A549 (cell line): ENCODE measurements around the gene DAD1. TPM values are rescaled to one million over a fixed set of nuclear protein-coding genes. Genes with fewer than 3 reads are reported as not detected.

Experiments used
- ATAC-seq, 2 experiments: fragments of 200-7000 bp in 1 of 2; fragments of >200 bp in 1 of 2; cut with Nextera tagmentation in 1 of 2; cut with Tn5 transposase in 1 of 2; 3 replicates each; pipeline versions ENCODE4 v1.8.0 to v1.9.1; 2018 to 2020; ENCODE audit warnings: mild to moderate bottlenecking in 1 of 2, moderate library complexity in 1 of 2
- CTCF ChIA-PET: fragments of 300-600 bp; sonication (Branson Sonifier 250); formaldehyde crosslinking; extraction: SDS; loops from one replicate; lab custom pipeline; 2021; ENCODE audit warnings: antibody characterized with exemption, inconsistent platforms; lab: Yijun Ruan, JAX
- POLR2A ChIA-PET: fragments of 350-600 bp; formaldehyde crosslinking; extraction: SDS; loops from one replicate; lab custom pipeline; 2021; ENCODE audit warnings: antibody characterized with exemption, inconsistent platforms; lab: Yijun Ruan, JAX
- DNase-seq, 2 experiments: peaks; one replicate each; pipeline versions ENCODE4 v3.0.0 to v3.0.0-alpha.2; 2011 to 2016; ENCODE audit warnings: low read depth in 1 of 2, low spot score in 1 of 2
- FAIRE-seq: peaks from 2 replicates; lab custom pipeline; 2011; peaks lifted over from hg19 to GRCh38; lab: Jason Lieb, UNC
- H3K27ac ChIP-seq, 2 experiments: fragments of >200 bp; sonication (Bioruptor Twin); formaldehyde crosslinking; 3 replicates each; pipeline ENCODE4 v1.5.1; 2016 to 2017
- H3K4me1 ChIP-seq: fragments of >200 bp; sonication (Bioruptor Twin); formaldehyde crosslinking; 3 replicates; pipeline ENCODE4 v1.6.1; 2016
- H3K4me2 ChIP-seq: fragments of >200 bp; sonication (Bioruptor Twin); formaldehyde crosslinking; 3 replicates; pipeline ENCODE4 v1.6.1; 2016
- H3K4me3 ChIP-seq: fragments of >200 bp; sonication (Bioruptor Twin); formaldehyde crosslinking; 3 replicates; pipeline ENCODE4 v1.5.1; 2016
- H3K9me3 ChIP-seq: fragments of >200 bp; sonication (Bioruptor Twin); formaldehyde crosslinking; 3 replicates; pipeline ENCODE4 v1.6.1; 2016
- ATOH8 ChIP-seq: fragments of 250-450 bp; sonication (Bioruptor Pico); IDR thresholded peaks from 2 replicates; pipeline ENCODE4 v1.5.0; 2020; ENCODE audit warnings: low read depth, mild to moderate bottlenecking, moderate library complexity
- CBX2 ChIP-seq: fragments of 200-600 bp; sonication (generic); IDR thresholded peaks from 2 replicates; pipeline ENCODE4 v1.6.1; 2016; ENCODE audit warnings: low read depth, mild to moderate bottlenecking, borderline replicate concordance
- ELK1 ChIP-seq: fragments of 150-350 bp; IDR thresholded peaks from 2 replicates; pipeline ENCODE4 v1.6.1; 2014; ENCODE audit warnings: low read depth, mild to moderate bottlenecking, low read length
- ESRRA ChIP-seq: fragments of 150-350 bp; IDR thresholded peaks from 2 replicates; pipeline ENCODE4 v1.6.1; 2014; ENCODE audit warnings: mild to moderate bottlenecking, low read length, borderline replicate concordance
- FOSB ChIP-seq: fragments of 250-450 bp; sonication (Bioruptor Pico); IDR thresholded peaks from 2 replicates; pipeline ENCODE4 v1.5.0; 2020; ENCODE audit warnings: mild to moderate bottlenecking, moderate library complexity
- FOSL2 ChIP-seq, 2 experiments: fragments of 450-650 bp in 1 of 2; fragments of >200 bp in 1 of 2; sonication (Bioruptor Twin) in 1 of 2; formaldehyde crosslinking; IDR thresholded peaks; 2 replicates each; pipeline versions ENCODE4 v1.5.0 to v1.6.1; 2016 to 2020; ENCODE audit warnings: mild to moderate bottlenecking in 1 of 2, moderate library complexity in 1 of 2
- FOXS1 ChIP-seq: fragments of 250-450 bp; sonication (Bioruptor Pico); IDR thresholded peaks from 2 replicates; pipeline ENCODE4 v1.5.0; 2020; ENCODE audit warnings: mild to moderate bottlenecking, moderate library complexity
- GATA3 ChIP-seq: IDR thresholded peaks from 2 replicates; pipeline ENCODE4 v1.6.1; 2012; ENCODE audit warnings: borderline replicate concordance
- HMGXB4 ChIP-seq: fragments of 250-450 bp; sonication (Bioruptor Pico); IDR thresholded peaks from 2 replicates; pipeline ENCODE4 v1.5.0; 2021; ENCODE audit warnings: mild to moderate bottlenecking, moderate library complexity, borderline replicate concordance
- HOXB13 ChIP-seq: fragments of 250-450 bp; sonication (Bioruptor Pico); IDR thresholded peaks from 2 replicates; pipeline ENCODE4 v1.5.0; 2020; ENCODE audit warnings: low read depth, mild to moderate bottlenecking, moderate library complexity
- JUN ChIP-seq, 2 experiments: fragments of >200 bp; sonication (Bioruptor Twin); formaldehyde crosslinking; IDR thresholded peaks; 2 replicates in 1 of 2; 3 replicates in 1 of 2; pipeline ENCODE4 v1.6.1; 2016 to 2017
- JUNB ChIP-seq: fragments of >200 bp; sonication (Bioruptor Twin); formaldehyde crosslinking; IDR thresholded peaks from 2 replicates; pipeline ENCODE4 v1.6.1; 2016
- KDM1A ChIP-seq: fragments of 200-600 bp; sonication (generic); IDR thresholded peaks from 2 replicates; pipeline ENCODE4 v1.6.1; 2016; ENCODE audit warnings: low read depth, mild to moderate bottlenecking
- MAX ChIP-seq: IDR thresholded peaks from 2 replicates; pipeline ENCODE4 v1.6.1; 2012
- NPAS2 ChIP-seq: fragments of 250-450 bp; sonication (Bioruptor Pico); IDR thresholded peaks from 2 replicates; pipeline ENCODE4 v1.8.0; 2022; ENCODE audit warnings: mild to moderate bottlenecking, moderate library complexity, borderline replicate concordance
- PHF8 ChIP-seq: fragments of 200-600 bp; sonication (generic); IDR thresholded peaks from 2 replicates; pipeline ENCODE4 v1.6.1; 2016; ENCODE audit warnings: low read depth, mild to moderate bottlenecking, antibody characterized with exemption, moderate library complexity, borderline replicate concordance
- POLR2A ChIP-seq: IDR thresholded peaks from 2 replicates; pipeline ENCODE4 v1.6.1; 2012; ENCODE audit warnings: mild to moderate bottlenecking, low read length
- POLR2AphosphoS2 ChIP-seq: conservative IDR thresholded peaks from 2 replicates; pipeline ENCODE4 v1.6.1; 2012; ENCODE audit warnings: low read length, improper control_type of control experiment, inconsistent platforms
- RARB ChIP-seq: fragments of 250-450 bp; sonication (Bioruptor Pico); IDR thresholded peaks from 2 replicates; pipeline ENCODE4 v1.8.0; 2021; ENCODE audit warnings: mild to moderate bottlenecking, moderate library complexity
- SREBF2 ChIP-seq: fragments of 450-650 bp; IDR thresholded peaks from 2 replicates; pipeline ENCODE4 v1.6.1; 2014; ENCODE audit warnings: mild to moderate bottlenecking, moderate library complexity
- TFCP2L1 ChIP-seq: fragments of 250-450 bp; sonication (Bioruptor Pico); IDR thresholded peaks from 2 replicates; pipeline ENCODE4 v1.5.0; 2021; ENCODE audit warnings: mild to moderate bottlenecking
- TP53 ChIP-seq: fragments of 250-450 bp; sonication (Bioruptor Pico); IDR thresholded peaks from 2 replicates; pipeline ENCODE4 v1.5.0; 2021; ENCODE audit warnings: mild to moderate bottlenecking, moderate library complexity
- ZFP36 ChIP-seq: fragments of 450-650 bp; IDR thresholded peaks from 2 replicates; pipeline ENCODE4 v1.6.1; 2014; ENCODE audit warnings: borderline replicate concordance; ENCODE audit not compliant: partially characterized antibody
- ZSCAN20 ChIP-seq: fragments of 250-450 bp; sonication (Bioruptor Pico); IDR thresholded peaks from 2 replicates; pipeline ENCODE4 v1.8.0; 2022; ENCODE audit warnings: mild to moderate bottlenecking, moderate library complexity
- WGBS: methylation state at CpG from one replicate; pipeline ENCODE4 v1.1.6; 2017; ENCODE audit errors: missing lambda C conversion rate; 5-methylcytosine and 5-hydroxymethylcytosine counted together
- polyA plus RNA-seq, 4 experiments: library from polyadenylated mRNA; depleted of rRNA in 3 of 4; stranded (reverse); fragments of >200 nt; fragmentation: RNase III in 1 of 4; extraction: RNeasy Plus Mini Kit Qiagen cat#74134 plus additional on column Dnase treatment in 1 of 4; gene quantifications; 2 replicates in 3 of 4; 3 replicates in 1 of 4; pipeline ENCODE4 v1.2.3, GENCODE V29; 2011 to 2017

Gene DAD1
- polyA plus RNA-seq, 2 of the 4 experiments (the other 2 are of a cell fraction), result 317 to 474 TPM

- Histone ChIP-seq H3K4me3 (no peak overlapping the region), H3K4me2 (no peak overlapping the region), H3K9me3 (no peaks in the 10 kb centered on the region), H3K27ac (no peak overlapping the region), H3K4me1 (no peaks in the 10 kb centered on the region)
- 46% methylated on average over 11 of the region's 11 CpGs for WGBS
- ChIA-PET CTCF (interaction anchor here (0.6 to 1.4 kb wide), 4 partner anchors 10 to 205 kb away, joined by 3 to 4 read pairs (median 4); no protein-coding TSS in a partner anchor), POLR2A (no interaction called here)
- FAIRE-seq (no peak), DNase-seq (no peak), ATAC-seq (no peak)
- no peak for TF ChIP-seq HOXB13 (CRISPR knock-in tag)
- TF ChIP-seq POLR2A, result no peak
- TF ChIP-seq ESRRA, result no peak
- TF ChIP-seq GATA3, result no peak
- no peak for TF ChIP-seq FOSL2 (IDR thresholded peaks at IDR 0.05)
- TF ChIP-seq FOSL2 (CRISPR knock-in tag; IDR thresholded peaks at IDR 0.05), result no peak
Measured at GRCh38 chr14:22524115-22524783, 64.8 kb downstream of the DAD1 start.

- no peak for ATAC-seq
- POLR2A ChIA-PET, result no interaction called here
Measured at GRCh38 chr14:22523283-22523682, 65.7 kb downstream of the DAD1 start.

GRCh38 chr14:22522466-22522957 lies 66.5 kb downstream of the DAD1 start:
- POLR2A ChIA-PET, result no interaction called here
- Histone ChIP-seq H3K4me1 (no peaks in the 10 kb centered on the region), H3K9me3 (no peaks in the 10 kb centered on the region), H3K4me3 (no peak overlapping the region), H3K27ac (no peak overlapping the region), H3K4me2 (no peak overlapping the region)
- DNase-seq, result no peak
- FAIRE-seq, result no peak
- TF ChIP-seq HMGXB4 (CRISPR knock-in tag) (no peak), NPAS2 (CRISPR knock-in tag) (no peak), FOSL2 (IDR thresholded peaks at IDR 0.05) (no peak), FOSL2 (CRISPR knock-in tag; IDR thresholded peaks at IDR 0.05) (no peak), PHF8 (no peak), POLR2AphosphoS2 (no peak), FOSB (CRISPR knock-in tag) (no peak), ELK1 (no peak)
- ATAC-seq, result no peak
- 64% methylated on average over 1 of the region's 1 CpG for WGBS
- CTCF ChIA-PET, result interaction anchor here (0.8 kb wide), 1 partner anchor 19 kb away, joined by 3 read pairs; no protein-coding TSS in a partner anchor

More at GRCh38 chr14:22523283-22523682, 65.7 kb downstream of the DAD1 start:
- Histone ChIP-seq H3K27ac (no peak overlapping the region), H3K4me1 (no peaks in the 10 kb centered on the region), H3K9me3 (no peaks in the 10 kb centered on the region), H3K4me3 (no peak overlapping the region), H3K4me2 (no peak overlapping the region)
- no peak for FAIRE-seq
- no peak for DNase-seq
- TF ChIP-seq KDM1A (no peak), TP53 (no peak), POLR2AphosphoS2 (no peak), JUN (IDR thresholded peaks at IDR 0.05) (no peak), SREBF2 (no peak), FOSB (CRISPR knock-in tag) (no peak), ESRRA (no peak), FOXS1 (no peak), RARB (no peak), CBX2 (no peak), HOXB13 (CRISPR knock-in tag) (no peak), TFCP2L1 (CRISPR knock-in tag) (no peak), ATOH8 (CRISPR knock-in tag) (no peak), ZSCAN20 (CRISPR knock-in tag) (no peak), MAX (no peak), JUNB (no peak), ZFP36 (no peak), PHF8 (no peak)
- CTCF ChIA-PET, result no interaction called here
